Hippocampal formation (tissue), 2 donors: Measurements from ENCODE around the gene PRDX5.

Experiments
- DNase-seq, 2 donors: peaks; one replicate each; lab custom pipeline; 2025; lab: John Stamatoyannopoulos, UW

Gene PRDX5

DNA sequence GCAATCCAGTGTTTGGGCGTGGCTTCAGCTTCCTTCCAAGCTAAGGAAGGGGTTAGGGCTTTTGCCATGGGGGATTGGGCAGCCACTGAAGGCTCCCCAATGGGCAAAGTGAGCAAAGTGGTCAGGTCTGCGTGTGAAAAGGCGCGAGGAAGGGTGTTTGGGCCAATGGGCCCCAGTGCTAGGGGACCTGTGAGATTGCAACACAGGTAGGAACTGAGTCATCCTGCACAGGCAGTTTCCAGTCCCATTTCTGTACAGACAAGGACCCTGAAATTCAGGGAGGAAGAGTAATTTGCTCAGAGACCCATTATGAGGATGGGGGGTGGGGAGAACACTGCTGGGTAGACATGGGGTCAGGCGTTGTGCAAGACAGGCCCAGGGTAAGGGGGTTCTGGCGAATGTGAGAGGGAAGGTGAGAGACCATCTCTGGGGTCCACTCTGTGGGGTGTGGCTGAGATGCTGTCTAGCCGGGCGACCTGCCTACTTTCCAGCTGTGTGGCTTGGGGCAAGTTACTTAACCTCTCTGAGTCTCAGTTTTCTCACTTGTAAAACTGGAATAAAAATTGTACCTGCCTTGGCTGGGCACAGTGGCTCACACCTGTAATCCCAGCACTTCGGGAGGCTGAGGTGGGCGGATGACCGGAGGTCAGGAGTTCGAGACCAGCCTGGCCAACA is 29.4 kb downstream of the PRDX5 start:
- no peak for DNase-seq

DNA sequence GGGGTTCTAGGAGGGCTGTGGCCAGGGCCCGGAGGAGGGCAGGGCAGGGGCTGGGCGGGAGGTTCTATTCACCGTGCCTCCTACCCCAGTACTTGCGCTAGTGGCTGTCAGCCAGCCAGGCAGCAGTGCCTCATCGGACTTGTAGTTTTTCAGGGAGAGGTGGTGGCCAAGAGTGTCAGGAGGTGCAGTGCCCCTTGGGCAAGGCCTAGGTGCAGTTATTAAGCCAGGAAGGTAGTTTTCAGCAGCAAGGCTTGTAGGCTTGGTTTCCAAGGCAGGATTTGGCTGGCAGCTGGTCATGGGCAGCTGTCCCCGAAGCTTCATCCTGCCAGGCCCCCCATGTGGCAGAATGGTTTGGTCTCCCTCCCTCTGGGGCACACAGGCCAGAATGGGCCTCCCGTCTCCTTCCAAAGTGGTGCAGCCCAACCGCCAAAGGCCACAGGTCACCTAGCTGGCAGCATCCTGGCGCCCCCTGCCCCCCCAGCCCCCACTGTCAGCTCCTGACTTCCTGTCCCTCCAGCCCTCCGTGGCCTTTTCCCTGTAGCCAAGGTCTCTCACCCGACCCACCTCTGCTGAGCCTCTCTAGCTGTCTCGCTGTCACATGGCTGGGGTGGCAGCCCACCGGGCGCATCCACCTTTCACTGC is 30.6 kb downstream of the PRDX5 start:
- no peak for DNase-seq

DNA sequence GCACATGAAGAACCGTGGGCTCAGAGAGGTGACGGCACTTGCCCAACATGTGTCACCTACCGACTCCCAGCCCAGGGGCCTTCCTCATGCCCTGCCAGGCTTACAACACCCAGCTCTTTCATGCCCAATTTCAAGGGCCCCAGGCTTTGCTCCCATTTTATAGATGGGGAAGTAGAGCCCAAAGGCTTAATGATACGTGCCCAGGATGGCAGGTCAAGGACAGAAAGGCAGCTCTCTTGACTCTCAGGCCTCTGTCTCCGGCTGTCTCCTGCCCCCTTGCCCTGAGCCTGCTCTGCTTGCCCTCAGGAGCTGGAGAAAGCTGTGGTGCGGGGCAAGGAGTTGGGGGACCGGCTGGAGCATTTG is 31.1 kb downstream of the PRDX5 start:
- DNase-seq, result no peak

DNA sequence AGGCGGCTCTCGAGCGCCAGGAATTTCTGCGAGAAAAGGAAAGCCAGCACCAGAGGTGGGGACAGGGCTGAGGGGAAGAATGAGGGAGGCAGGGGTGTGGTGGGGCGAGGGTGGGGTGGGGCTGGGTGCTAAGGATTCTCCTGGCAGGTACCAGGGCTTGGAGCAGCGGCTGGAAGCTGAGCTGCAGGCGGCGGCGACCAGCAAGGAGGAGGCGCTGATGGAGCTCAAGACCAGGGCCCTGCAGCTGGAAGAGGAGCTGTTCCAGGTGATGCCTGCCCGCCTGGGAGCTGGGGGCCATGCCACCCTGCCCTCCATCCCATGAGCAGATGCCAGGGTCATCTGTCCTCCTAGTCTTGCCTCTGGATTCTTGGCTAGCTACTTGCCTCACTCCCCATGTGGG is 31.5 kb downstream of the PRDX5 start:
- no peak for DNase-seq

DNA sequence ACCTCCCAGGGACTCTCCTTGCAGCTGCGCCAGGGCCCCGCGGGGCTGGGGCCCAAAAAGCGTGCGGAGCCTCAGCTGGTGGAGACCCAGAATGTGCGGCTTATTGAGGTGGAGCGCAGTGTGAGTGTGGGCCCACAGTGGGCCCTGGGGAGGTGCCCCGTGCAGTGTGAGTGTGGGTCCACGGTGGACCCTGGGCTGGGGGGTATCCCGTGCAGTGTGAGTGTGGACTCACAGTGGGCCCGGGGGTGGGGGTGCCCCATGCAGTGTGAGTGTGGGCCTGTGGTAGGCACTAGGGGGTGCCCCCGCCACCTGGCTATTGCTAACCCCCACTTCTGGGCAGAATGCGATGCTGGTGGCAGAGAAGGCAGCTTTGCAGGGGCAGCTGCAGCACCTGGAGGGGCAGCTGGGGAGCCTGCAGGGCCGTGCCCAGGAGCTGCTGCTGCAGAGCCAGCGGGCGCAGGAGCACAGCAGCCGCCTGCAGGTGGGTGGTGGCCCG is 33.3 kb downstream of the PRDX5 start:
- no peak for DNase-seq

DNA sequence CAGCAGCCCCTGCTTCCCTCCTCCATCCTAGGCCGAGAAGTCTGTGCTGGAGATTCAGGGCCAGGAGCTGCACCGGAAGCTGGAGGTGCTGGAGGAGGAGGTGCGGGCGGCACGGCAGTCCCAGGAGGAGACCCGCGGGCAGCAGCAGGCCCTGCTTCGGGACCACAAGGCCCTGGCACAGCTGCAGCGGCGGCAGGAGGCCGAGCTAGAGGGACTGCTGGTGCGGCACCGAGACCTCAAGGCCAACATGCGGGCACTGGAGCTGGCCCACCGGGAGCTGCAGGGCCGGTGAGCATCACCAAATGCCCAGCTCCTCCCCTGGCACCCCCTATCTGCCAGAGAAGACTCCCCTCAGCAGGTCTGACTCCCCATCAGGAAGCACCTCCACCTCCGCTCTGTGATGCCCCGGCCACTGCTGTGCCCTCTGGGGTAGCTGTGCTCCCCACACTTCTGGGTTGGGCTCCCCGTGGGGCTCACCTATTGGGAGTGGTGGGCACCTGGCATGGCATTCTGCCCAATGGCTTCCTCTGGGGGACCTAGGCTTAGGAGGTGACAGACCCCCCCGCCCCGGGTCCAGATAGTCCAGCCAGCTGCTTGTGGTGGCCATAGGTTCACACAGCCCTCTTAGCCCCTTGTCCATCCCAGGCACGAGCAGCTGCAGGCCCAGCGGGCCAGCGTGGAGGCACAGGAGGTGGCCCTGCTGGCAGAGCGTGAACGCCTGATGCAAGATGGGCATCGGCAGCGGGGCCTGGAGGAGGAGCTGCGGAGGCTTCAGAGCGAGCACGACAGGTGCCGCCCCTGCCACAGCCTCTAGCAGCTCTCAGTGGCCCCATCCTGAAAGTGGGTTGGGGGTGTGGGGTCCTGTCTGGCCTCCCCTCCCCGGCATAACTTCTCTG is 34.4 kb downstream of the PRDX5 start:
- DNase-seq, result no peak

DNA sequence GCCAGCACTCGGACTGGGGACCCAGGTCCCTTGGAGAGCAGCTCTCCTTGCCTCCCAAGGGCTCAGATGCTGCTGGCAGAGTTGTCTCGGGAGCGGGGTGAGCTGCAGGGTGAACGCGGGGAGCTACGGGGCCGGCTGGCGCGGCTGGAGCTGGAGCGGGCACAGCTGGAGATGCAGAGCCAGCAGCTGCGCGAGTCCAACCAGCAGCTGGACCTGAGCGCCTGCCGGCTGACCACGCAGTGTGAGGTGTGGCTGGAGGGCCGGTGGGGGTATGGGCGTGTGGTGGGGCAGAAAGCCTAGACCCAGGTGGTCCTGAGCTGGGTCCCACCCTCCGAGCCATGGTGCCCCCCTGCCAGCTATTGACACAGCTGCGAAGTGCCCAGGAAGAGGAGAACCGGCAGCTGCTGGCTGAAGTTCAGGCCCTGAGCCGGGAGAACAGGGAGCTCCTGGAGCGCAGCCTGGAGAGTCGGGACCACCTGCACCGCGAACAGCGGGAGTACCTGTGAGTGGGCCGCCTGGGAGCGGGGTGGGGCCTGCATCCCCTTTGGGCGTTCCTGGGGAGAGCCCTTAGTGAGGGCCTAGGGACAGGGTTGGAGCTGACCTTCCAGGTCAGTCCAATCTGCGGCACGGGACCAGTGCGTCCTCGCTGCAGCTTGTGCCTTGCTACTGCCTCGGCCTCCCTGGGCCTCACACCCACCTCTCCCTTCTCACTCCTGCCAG is 35.2 kb downstream of the PRDX5 start:
- DNase-seq, result no peak

DNA sequence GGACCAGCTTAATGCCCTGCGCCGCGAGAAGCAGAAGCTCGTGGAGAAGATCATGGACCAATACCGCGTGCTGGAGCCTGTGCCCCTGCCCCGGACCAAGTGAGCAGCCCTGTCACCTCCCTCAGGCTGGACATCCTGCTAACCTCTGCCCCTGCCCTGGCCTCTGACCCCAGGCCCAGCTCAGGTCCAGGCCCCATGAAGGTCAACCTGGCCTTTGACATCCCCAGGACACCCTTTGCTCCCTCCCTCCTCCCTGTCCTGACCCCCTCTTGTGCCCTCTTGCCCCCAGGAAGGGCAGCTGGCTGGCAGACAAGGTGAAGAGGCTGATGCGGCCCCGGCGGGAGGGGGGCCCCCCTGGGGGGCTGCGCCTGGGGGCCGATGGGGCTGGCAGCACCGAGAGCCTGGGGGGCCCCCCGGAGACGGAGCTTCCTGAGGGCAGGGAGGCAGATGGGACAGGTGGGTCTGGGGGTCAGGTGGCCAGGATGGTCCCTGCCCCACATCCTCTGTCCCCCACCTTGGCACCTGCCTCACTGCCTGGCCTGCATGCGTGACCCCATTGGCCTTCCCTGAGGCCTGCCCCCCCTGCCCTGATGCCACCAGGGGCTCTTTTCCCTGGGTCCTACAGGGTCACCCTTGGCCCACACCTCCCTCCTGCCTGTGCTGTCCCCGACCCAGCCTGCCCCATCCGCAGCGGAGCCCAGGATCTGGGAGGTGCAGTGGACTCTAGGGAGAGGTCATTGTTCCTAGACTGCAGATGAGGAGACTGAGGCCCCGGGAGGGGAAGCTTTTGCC is 36.0 kb downstream of the PRDX5 start:
- DNase-seq, result no peak

DNA sequence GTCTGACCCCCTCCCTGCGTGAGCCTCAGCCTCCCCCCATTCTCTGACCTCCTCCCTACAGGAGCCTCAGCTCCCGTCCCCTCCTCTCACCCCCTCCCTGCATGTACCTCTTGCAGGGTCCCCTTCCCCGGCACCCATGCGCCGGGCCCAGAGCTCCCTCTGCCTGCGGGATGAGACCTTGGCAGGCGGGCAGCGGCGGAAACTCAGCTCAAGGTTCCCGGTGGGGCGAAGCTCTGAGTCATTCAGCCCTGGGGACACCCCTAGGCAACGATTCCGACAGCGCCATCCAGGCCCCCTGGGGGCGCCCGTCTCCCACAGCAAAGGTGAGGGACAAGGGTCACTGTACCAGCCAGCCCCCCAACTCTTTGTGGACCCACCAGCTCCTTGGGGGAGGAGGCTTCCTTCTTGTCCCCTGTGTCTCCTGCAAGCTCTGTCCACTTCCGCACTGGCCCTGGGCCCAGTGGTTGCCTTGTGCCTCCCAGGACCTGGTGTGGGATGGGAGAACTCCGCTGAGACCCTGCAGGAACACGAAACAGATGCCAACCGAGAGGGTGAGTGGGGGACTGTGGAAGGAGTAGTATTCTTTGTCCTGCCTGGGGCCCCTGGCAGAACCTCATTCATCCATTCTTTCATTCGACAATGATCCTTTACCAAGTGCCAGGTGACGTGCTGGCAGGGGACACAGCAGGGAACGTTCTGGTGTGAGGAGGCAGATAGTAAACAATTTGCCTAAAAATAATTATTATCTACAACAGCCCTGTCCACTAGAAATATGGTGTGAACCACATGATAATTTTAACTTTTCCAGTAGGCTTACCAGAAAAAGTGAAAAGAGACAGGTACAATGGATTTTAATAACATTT is 37.4 kb downstream of the PRDX5 start:
- peak; percentile 50 to 62 for DNase-seq

DNA sequence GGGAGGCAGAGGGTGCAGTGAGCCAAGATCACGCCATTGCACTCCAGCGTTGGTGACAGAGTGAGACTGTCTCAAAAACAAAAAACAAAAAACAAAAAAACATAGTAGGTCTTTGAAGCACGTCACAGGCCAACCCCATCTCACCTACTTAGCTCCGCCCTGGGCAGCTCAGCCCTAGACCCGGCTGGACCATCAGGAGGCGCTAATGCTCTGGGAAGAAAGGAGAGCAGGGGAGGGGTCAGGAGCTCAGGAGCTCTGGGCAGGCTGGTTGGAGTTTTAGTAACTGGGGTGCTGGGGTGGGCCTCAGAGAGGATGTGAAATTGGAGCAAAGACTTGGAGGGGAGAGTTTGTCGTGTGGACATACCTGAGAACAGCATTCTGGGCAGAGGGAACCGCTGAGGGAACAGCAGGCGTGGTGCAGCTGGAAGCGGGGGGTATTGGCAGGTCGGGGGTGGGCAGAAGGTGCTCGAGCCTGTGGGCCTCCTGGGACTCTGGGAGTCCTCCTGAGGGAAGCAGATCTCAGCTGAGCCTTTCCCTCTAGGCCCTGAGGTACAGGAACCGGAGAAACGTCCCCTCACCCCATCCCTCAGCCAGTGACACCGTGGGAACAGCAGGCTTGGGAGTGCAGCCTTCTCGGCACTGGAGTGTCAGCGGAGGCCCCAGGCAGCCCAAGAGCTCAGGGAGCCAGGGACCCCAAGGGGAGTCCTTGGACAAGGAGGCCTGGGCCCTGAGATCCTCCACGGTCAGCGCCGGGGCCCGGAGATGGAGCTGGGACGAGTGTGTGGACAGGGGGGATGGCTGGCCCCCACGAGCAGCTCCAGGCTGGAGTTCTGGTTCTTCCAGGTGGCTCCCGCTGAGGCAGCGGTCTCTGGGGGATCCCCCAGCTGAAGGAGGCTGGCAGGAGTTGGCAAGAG is 38.8 kb downstream of the PRDX5 start:
- DNase-seq, result no peak

DNA sequence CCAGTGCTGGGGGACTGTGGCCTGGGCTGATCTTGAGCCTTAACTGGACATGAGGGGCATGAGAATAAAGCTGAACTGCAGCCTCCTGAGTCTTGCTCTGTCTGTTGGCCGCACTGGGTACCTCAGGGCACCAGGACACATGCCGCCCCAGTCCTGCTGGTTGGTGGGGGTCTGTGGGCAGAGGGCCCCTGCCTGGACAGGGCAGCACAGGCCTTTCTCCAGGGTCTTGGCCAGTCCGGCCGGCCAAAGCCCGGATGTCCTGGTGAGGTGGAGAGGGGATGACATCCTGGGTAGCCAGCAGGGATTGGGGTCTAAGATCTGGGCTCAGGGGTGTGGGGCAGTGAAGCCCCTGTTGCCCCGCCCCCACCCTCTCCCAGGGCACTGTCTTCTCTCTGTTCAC is 39.5 kb downstream of the PRDX5 start:
- no peak for DNase-seq

DNA sequence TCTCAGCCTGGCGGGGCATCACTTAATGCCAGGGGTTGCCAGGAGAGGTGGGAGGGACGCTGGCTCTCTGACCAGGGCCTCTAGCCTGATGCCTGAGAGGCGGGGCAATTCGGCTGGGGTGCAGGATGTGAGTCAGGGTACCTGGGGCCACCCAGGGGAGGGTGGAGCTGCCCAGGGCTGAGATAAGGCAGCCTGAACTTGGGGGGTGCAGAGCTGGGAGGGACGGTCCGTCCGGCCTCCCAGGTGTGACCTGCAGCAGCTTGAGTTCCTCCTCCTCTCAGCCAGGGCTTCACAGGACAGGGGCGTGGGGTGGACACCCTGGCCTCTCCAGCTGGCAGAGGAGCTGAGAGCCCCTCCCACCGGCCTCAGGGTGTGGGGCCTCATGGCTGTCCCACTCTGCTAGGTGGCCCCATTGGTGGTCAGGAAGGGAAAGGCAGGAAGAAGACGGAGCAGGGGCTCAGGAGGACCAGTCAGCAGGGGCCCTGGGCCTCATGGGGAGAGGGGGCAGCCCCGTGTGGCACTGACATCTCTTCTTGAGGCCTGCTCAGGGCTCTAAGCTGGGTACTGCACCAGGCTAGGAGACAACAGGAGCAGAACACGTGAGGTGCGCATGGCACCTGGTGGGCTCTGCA is 40.1 kb downstream of the PRDX5 start:
- no peak for DNase-seq

DNA sequence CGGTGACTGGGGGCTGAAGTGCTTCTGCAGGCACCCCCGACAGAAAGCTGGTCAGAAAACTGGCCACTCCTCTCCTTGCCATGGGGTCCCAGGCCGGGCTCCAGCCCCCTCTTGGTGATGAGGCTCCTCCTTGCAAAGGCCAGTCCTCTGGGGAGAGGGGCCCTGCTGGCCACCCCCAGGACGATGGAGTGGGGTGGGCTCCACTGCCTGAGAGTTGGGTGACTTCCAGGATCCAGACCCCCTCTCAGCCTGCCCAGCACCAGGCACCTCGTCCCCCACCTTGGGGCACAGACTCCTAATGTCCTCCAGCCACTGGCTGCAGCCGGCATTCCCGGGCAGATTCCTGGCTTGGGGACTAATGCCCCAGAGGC is 40.6 kb downstream of the PRDX5 start:
- no peak for DNase-seq

DNA sequence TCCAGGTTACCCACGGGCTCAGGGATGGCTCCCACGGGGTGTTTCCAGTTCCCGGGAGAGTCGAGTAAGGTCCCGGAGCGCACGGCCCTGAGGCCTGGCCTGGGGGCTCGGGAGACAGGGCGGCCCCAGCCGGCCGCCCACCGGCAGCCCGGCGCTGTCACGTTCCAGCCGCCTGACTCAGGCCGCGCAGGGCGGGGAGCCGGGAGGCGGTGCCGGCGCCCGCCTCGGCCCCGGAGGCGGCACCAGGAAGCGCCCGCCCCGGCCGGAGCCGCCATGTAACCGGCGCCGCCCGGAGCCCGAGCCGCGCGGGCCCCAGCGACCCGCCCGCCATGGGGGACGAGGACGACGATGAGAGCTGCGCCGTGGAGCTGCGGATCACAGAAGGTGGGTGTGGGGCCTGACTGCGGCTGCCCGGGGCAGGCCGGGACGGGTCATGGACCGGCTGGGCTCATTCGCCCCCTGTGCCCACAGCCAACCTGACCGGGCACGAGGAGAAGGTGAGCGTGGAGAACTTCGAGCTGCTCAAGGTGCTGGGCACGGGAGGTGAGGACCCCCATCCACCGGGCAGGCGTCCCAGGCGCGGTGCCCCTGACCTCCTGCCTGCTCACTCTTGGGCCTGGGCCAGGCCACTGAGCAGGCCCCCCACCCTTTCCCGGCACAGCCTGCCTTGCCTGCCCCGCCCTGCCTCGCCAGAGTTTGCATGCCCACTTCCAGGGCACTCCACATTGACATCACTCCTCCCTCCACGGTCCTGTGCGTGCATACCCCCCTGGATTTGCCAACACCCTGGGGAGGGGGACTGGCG is 41.2 kb downstream of the PRDX5 start, which contains the start of gene RPS6KA4:
Gene RPS6KA4, plus strand, starts transcription at position 256 of the 805 bp plus-strand sequence. Its CDS starts 74 bp downstream, at position 330.
- DNase-seq, result peak; percentile 47 to 54

DNA sequence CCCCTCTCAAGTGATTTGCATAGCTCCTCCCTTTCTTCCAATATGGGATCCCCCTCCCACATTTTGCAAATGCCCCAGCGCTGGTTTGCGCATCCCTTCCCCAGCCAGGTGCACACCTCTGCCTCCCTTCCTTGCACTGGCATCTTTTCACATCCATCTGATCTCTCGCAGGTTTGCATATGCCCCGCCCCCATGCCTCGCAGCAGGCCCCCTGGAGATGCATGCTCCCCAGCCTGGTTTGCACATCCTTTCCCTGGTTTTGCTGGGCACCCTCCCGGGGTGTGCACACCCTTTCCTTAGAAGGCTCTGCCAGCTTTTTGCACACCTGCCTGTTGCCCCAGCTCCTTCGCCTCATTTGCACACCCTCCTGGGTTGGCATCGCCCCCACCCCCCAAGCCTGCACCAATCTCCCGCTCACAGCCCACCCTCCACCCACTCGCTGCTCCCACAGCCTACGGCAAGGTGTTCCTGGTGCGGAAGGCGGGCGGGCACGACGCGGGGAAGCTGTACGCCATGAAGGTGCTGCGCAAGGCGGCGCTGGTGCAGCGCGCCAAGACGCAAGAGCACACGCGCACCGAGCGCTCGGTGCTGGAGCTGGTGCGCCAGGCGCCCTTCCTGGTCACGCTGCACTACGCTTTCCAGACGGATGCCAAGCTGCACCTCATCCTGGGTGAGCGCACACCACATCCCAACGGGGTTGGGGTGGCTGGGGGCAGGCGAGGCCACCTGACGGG is 42.0 kb downstream of the PRDX5 start:
- no peak for DNase-seq

DNA sequence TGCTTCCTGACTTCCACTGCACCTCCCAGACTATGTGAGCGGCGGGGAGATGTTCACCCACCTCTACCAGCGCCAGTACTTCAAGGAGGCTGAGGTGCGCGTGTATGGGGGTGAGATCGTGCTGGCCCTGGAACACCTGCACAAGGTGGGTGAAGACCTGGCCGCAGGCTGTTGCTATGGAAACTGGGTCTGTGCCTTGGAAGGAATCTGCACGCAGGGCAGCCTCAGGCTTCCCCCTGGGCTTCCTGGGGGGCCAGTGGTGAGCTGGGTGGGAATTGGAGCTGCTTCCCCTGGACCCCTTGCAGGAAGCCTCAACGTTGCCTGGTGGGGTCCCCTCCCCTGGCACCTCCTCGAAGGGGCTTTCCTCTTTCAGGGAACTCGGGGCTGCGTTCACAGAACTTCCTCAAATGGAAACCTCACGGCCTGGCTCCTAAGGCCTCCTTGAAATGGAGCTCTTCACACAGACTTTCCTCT is 42.6 kb downstream of the PRDX5 start:
- DNase-seq, result no peak

DNA sequence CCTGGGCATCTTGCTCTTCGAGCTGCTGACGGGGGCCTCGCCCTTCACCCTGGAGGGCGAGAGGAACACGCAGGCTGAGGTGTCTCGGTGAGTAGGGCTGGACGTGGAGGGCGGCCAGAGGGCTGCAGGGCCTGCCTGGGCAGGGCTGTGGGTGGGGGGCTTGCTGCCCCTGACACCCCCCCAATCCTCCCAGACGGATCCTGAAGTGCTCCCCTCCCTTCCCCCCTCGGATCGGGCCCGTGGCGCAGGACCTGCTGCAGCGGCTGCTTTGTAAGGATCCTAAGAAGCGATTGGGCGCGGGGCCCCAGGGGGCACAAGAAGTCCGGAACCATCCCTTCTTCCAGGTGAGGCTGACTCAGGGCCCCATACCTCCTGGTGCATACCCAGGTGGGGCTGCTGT is 43.7 kb downstream of the PRDX5 start:
- DNase-seq, result no peak
